PC-3 (cell line): ENCODE measurements around the gene AGPAT4. TPM values are rescaled to one million over a fixed set of nuclear protein-coding genes. Genes with fewer than 3 reads are reported as not detected.

Experiments
- ATAC-seq: fragments of 200-7000 bp; cut with Tn5 transposase; 2 replicates; pipeline ENCODE4 v1.9.1; 2020; ENCODE audit warnings: mild to moderate bottlenecking, moderate library complexity
- BruUV-seq: library from RNA; stranded (reverse); fragments of 400-500 nt; replicated peaks from 2 replicates; lab custom pipeline; 2021; lab: Mats Ljungman, UMichigan
- CTCF ChIA-PET: fragments of 300-600 bp; sonication (Branson Sonifier 250); formaldehyde crosslinking; loops from one replicate; lab custom pipeline; 2022; ENCODE audit warnings: antibody characterized with exemption; lab: Charles Lee
- POLR2A ChIA-PET: fragments of 300-600 bp; sonication (Branson Sonifier 250); formaldehyde crosslinking; loops from one replicate; lab custom pipeline; 2022; ENCODE audit warnings: antibody characterized with exemption; ENCODE audit not compliant: unreplicated experiment; lab: Charles Lee
- DNase-seq: peaks from one replicate; pipeline ENCODE4 v3.0.0-alpha.2; 2015
- H2AFZ ChIP-seq: fragments of 300-600 bp; sonication (generic); 2 replicates; pipeline ENCODE4 v1.6.0; 2016; ENCODE audit warnings: antibody characterized with exemption, low read length
- H3F3A ChIP-seq: fragments of 300-600 bp; sonication (generic); one replicate; pipeline ENCODE4 v1.6.0; 2017; ENCODE audit warnings: antibody characterized with exemption, low read length, control low read depth, mild to moderate bottlenecking; ENCODE audit not compliant: unreplicated experiment
- H3K27ac ChIP-seq: fragments of 300-600 bp; sonication (generic); 2 replicates; pipeline ENCODE4 v1.5.1; 2016; ENCODE audit warnings: mild to moderate bottlenecking, low read length
- H3K27me3 ChIP-seq: fragments of 300-600 bp; sonication (generic); 2 replicates; pipeline ENCODE4 v1.6.1; 2016; ENCODE audit warnings: low read length, mixed read lengths
- H3K36me3 ChIP-seq: fragments of 300-600 bp; sonication (generic); 2 replicates; pipeline ENCODE4 v1.6.1; 2016; ENCODE audit warnings: low read depth, mixed run types, low read length, mixed read lengths
- H3K4me1 ChIP-seq: fragments of 300-600 bp; sonication (generic); 2 replicates; pipeline ENCODE4 v1.5.1; 2016; ENCODE audit warnings: low read length; ENCODE audit not compliant: insufficient read depth
- H3K4me2 ChIP-seq: fragments of 300-600 bp; sonication (generic); 2 replicates; pipeline ENCODE4 v1.6.0; 2016; ENCODE audit warnings: low read length
- H3K4me3 ChIP-seq: fragments of 300-600 bp; sonication (generic); 2 replicates; pipeline ENCODE4 v1.5.1; 2016; ENCODE audit warnings: mild to moderate bottlenecking, low read length, mixed read lengths
- H3K79me2 ChIP-seq: fragments of 300-600 bp; sonication (generic); 2 replicates; pipeline ENCODE4 v1.6.1; 2017; ENCODE audit warnings: low read length, mixed read lengths
- H3K9ac ChIP-seq: fragments of 300-600 bp; sonication (generic); 2 replicates; pipeline ENCODE4 v1.6.0; 2016; ENCODE audit warnings: mild to moderate bottlenecking, low read length
- H3K9me2 ChIP-seq: fragments of 300-600 bp; sonication (generic); replicated peaks from 2 replicates; pipeline ENCODE4 v1.6.1; 2016; ENCODE audit warnings: mixed run types, low read length, mixed read lengths
- H3K9me3 ChIP-seq: fragments of 300-600 bp; sonication (generic); 2 replicates; pipeline ENCODE4 v1.6.1; 2016; ENCODE audit warnings: low read length, mixed read lengths
- H4K20me1 ChIP-seq: fragments of 300-600 bp; sonication (generic); 2 replicates; pipeline ENCODE4 v1.6.1; 2016; ENCODE audit warnings: low read length, mixed read lengths
- EZH2 ChIP-seq: fragments of 300-600 bp; sonication (generic); IDR thresholded peaks from one replicate; pipeline ENCODE4 v1.6.1; 2017; ENCODE audit warnings: antibody characterized with exemption, mild to moderate bottlenecking, low read length; ENCODE audit not compliant: unreplicated experiment
- EZH2phosphoT487 ChIP-seq: fragments of 300-600 bp; sonication (generic); IDR thresholded peaks from 2 replicates; pipeline ENCODE4 v1.6.1; 2018; ENCODE audit warnings: mild to moderate bottlenecking, antibody characterized with exemption, low read length, borderline replicate concordance
- intact Hi-C: fragments of 100-400 bp; cut with micrococcal nuclease; formaldehyde crosslinking; loops from 2 replicates; pipeline ENCODE4 v1.9.0; 2023
- total RNA-seq: library from RNA; depleted of rRNA; stranded (reverse); fragments of >200 nt; gene quantifications from 2 replicates; pipeline ENCODE4 v1.2.3, GENCODE V29; 2014
- TF ChIP-seq, protein P1 (sequence below): fragments of 300-600 bp; sonication (generic); conservative IDR thresholded peaks from 2 replicates; pipeline ENCODE4 v1.5.1; 2017; ENCODE audit warnings: antibody characterized with exemption, low read depth, mild to moderate bottlenecking, low read length

Gene AGPAT4
- total RNA-seq, 1 experiment from 2014 or later: 3.8 TPM

DNA sequence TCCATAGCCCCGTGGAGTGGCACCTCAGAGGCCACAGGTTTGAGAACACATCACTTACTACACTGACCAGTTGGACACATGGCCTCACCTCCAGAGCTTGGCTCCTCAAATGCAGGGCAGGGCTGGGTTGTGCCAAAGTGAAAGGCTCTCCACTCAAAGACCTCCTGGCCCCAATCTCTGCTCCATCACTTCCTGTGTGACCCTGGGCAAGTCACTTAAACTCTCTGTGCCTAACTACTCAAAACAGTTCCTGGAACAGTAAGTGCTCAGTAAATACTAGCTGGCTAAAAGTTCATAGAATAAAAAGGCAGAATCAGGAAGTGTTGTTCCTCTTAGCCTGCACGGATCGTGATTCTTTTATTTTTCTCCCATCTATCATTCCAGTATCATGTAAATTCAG, 50.2 kb downstream of the AGPAT4 start:
- no peak for TF ChIP-seq EZH2phosphoT487
- TF ChIP-seq EZH2: no peak
- TF ChIP-seq, protein P1, sequence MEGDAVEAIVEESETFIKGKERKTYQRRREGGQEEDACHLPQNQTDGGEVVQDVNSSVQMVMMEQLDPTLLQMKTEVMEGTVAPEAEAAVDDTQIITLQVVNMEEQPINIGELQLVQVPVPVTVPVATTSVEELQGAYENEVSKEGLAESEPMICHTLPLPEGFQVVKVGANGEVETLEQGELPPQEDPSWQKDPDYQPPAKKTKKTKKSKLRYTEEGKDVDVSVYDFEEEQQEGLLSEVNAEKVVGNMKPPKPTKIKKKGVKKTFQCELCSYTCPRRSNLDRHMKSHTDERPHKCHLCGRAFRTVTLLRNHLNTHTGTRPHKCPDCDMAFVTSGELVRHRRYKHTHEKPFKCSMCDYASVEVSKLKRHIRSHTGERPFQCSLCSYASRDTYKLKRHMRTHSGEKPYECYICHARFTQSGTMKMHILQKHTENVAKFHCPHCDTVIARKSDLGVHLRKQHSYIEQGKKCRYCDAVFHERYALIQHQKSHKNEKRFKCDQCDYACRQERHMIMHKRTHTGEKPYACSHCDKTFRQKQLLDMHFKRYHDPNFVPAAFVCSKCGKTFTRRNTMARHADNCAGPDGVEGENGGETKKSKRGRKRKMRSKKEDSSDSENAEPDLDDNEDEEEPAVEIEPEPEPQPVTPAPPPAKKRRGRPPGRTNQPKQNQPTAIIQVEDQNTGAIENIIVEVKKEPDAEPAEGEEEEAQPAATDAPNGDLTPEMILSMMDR: no peak
- CTCF ChIA-PET: no interaction called here
- ATAC-seq: no peak

DNA sequence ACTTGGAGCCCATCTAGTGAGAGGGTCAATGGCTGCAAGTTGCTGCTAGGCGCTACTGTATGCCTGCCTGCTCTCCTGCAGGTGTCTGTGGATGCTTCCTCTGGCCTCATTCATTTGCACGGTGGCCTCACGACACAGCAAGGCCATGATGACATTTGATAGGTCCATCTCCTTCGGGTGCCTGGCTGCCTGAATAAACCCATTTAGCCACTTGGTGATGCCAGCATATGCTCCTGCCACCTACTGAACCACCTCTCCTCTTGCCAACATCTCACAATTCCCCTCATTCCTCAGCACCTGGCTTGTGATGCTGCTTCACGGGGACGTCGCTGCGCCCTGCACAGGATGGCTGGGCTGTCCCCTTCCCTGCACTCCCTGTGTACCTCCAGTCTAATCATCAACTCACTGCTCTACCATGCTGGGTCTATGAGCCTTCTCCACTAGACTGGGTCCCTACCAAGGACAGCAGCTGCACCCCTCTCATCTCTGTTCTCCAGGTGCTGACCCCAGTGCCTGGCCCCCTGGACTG, 51.1 kb downstream of the AGPAT4 start:
- H3K4me3 ChIP-seq: no peak overlapping the region
- H3K9me2 ChIP-seq: no peaks in the 10 kb centered on the region
- CTCF ChIA-PET: no interaction called here
- no peak overlapping the region for H3K4me2 ChIP-seq
- no peaks in the 10 kb centered on the region for H3K9me3 ChIP-seq
- H3F3A ChIP-seq: no peaks in the 10 kb centered on the region
- 0 out of 2 replicates have a peak, but pooled peaks cover 7% of the 10 kb centered on the region for H3K36me3 ChIP-seq
- H3K79me2 ChIP-seq: no peaks in the 10 kb centered on the region
- no TSS peak for BruUV-seq
- H3K4me1 ChIP-seq: no peaks in the 10 kb centered on the region
- no peaks in the 10 kb centered on the region for H4K20me1 ChIP-seq
- H3K27me3 ChIP-seq: no peaks in the 10 kb centered on the region
- POLR2A ChIA-PET: no interaction called here
- intact Hi-C loops: no loop called here
- H2AFZ ChIP-seq: no peak overlapping the region
- ATAC-seq (no peak), DNase-seq (no peak)
- H3K9ac ChIP-seq: no peak overlapping the region
- H3K27ac ChIP-seq: no peak overlapping the region
- TF ChIP-seq EZH2 (no peak), EZH2phosphoT487 (no peak)
- TF ChIP-seq, protein P1: no peak

More for the DNA sequence above, 50.2 kb downstream of the AGPAT4 start:
- no peak overlapping the region for H3K4me3 ChIP-seq
- H3F3A ChIP-seq: no peaks in the 10 kb centered on the region
- H3K4me2 ChIP-seq: no peak overlapping the region
- no peaks in the 10 kb centered on the region for H3K9me2 ChIP-seq
- H3K36me3 ChIP-seq: 0 out of 2 replicates have a peak, but pooled peaks cover 7% of the 10 kb centered on the region
- POLR2A ChIA-PET: no interaction called here
- no peaks in the 10 kb centered on the region for H4K20me1 ChIP-seq
- peaks cover 2% of the 10 kb centered on the region for H3K4me1 ChIP-seq
- no peaks in the 10 kb centered on the region for H3K79me2 ChIP-seq
- no peak overlapping the region for H3K9ac ChIP-seq
- H2AFZ ChIP-seq: no peak overlapping the region
- DNase-seq: no peak
- BruUV-seq: no TSS peak
- intact Hi-C loops: no loop called here
- H3K27me3 ChIP-seq: no peaks in the 10 kb centered on the region
- H3K27ac ChIP-seq: no peak overlapping the region
- H3K9me3 ChIP-seq: no peaks in the 10 kb centered on the region

DNA sequence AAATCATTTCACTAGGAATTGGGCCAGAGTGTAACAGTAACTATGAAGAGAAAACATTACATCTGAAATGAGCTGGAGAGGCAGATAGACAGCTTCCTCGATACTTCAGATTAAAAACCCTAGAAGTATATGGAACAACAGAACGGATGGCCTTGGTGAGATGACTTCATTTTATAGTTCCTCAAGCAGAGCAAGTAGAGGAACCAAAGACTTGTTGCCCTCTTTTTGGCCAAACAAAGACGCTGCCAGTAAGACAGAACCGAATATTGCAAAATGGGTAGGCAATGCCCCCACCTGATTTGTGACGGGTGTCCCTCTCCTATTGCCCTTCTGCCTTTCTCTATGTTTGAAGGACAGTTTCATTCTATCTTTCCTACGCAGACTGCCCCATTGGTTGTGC, 53.5 kb downstream of the AGPAT4 start:
- Histone ChIP-seq H3K4me2 (no peak overlapping the region), H3K27ac (no peak overlapping the region), H3K4me1 (peaks cover 6% of the 10 kb centered on the region), H2AFZ (no peak overlapping the region), H3K4me3 (no peak overlapping the region), H3K36me3 (no peaks in the 10 kb centered on the region), H3K9ac (no peak overlapping the region), H3K27me3 (no peaks in the 10 kb centered on the region), H3F3A (no peaks in the 10 kb centered on the region), H3K79me2 (no peaks in the 10 kb centered on the region), H3K9me2 (no peaks in the 10 kb centered on the region), H4K20me1 (no peaks in the 10 kb centered on the region), H3K9me3 (no peaks in the 10 kb centered on the region)
- ChIA-PET POLR2A (no interaction called here), CTCF (no interaction called here)
- intact Hi-C loops: no loop called here
- BruUV-seq: no TSS peak
- no peak for TF ChIP-seq EZH2
- TF ChIP-seq, protein P1: no peak
- no peak for TF ChIP-seq EZH2phosphoT487
- no peak for DNase-seq
- ATAC-seq: no peak
